H1 (cell line): ENCODE data around the gene CCDC192. TPM values are rescaled to one million over a fixed set of nuclear protein-coding genes. Genes with fewer than 3 reads are reported as not detected.

Source experiments
- CTCF ChIA-PET: fragments of 300-600 bp; sonication (Branson Sonifier 250); formaldehyde crosslinking; loops from one replicate; lab custom pipeline; 2021; ENCODE audit not compliant: partially characterized antibody; lab: Charles Lee
- POLR2A ChIA-PET: fragments of 300-600 bp; sonication (Branson Sonifier 250); formaldehyde crosslinking; loops from one replicate; lab custom pipeline; 2021; ENCODE audit warnings: inconsistent platforms; ENCODE audit not compliant: partially characterized antibody; lab: Charles Lee
- DNase-seq, 2 experiments: peaks; one replicate each; pipeline versions ENCODE4 v3.0.0 to v3.0.0-alpha.2; 2010 to 2022; ENCODE audit warnings: low spot score in 2 of 2, low read depth in 1 of 2, mixed read lengths in 1 of 2
- FAIRE-seq: peaks from 2 replicates; lab custom pipeline; 2011; peaks lifted over from hg19 to GRCh38; lab: Jason Lieb, UNC
- H2AFZ ChIP-seq: 2 replicates; pipeline ENCODE4 v1.8.1; 2012; ENCODE audit warnings: low read length, inconsistent platforms
- H2AK5ac ChIP-seq: 2 replicates; pipeline ENCODE4 v1.6.1; 2013; ENCODE audit warnings: low read depth, low read length
- H2BK120ac ChIP-seq: replicated peaks from 2 replicates; pipeline ENCODE3; 2013; ENCODE audit warnings: low read depth, low read length, inconsistent platforms
- H2BK12ac ChIP-seq: 2 replicates; pipeline ENCODE4 v1.6.1; 2013; ENCODE audit warnings: low read depth, low read length
- H2BK15ac ChIP-seq: 2 replicates; pipeline ENCODE4 v1.6.1; 2013; ENCODE audit warnings: low read length
- H2BK20ac ChIP-seq: 2 replicates; pipeline ENCODE4 v1.6.1; 2013; ENCODE audit warnings: low read length
- H2BK5ac ChIP-seq: 2 replicates; pipeline ENCODE4 v1.6.1; 2013; ENCODE audit warnings: low read depth, low read length
- H3K14ac ChIP-seq: 2 replicates; pipeline ENCODE4 v1.6.1; 2013; ENCODE audit warnings: inconsistent platforms; ENCODE audit not compliant: insufficient read length
- H3K18ac ChIP-seq: 2 replicates; pipeline ENCODE4 v1.6.1; 2013; ENCODE audit warnings: low read length; ENCODE audit errors: extremely low read depth
- H3K23ac ChIP-seq: 2 replicates; pipeline ENCODE4 v1.6.1; 2013; ENCODE audit warnings: inconsistent platforms; ENCODE audit not compliant: insufficient read length
- H3K23me2 ChIP-seq: 2 replicates; pipeline ENCODE4 v1.6.1; 2013; ENCODE audit warnings: low read depth, low read length
- H3K27ac ChIP-seq: 2 replicates; pipeline ENCODE4 v1.6.1; 2011; ENCODE audit warnings: low read depth, low read length, inconsistent platforms
- H3K27me3 ChIP-seq, 4 experiments: replicated peaks in 1 of 4; 1 replicate in 1 of 4; 2 replicates in 3 of 4; pipeline versions ENCODE4 v1.6.1 to v1.8.1; 2011 to 2013; ENCODE audit warnings: low read length in 3 of 4, mild to moderate bottlenecking in 3 of 4, inconsistent platforms in 2 of 4, mixed read lengths in 2 of 4, moderate library complexity in 1 of 4; ENCODE audit not compliant: control insufficient read depth in 3 of 4, insufficient read depth in 3 of 4; ENCODE audit errors: extremely low read depth in 1 of 4
- H3K36me3 ChIP-seq, 4 experiments: 2 replicates each; pipeline versions ENCODE4 v1.6.1 to v1.8.1; 2011 to 2013; ENCODE audit warnings: mild to moderate bottlenecking in 4 of 4, low read length in 3 of 4, moderate library complexity in 2 of 4, control low read depth in 1 of 4, inconsistent platforms in 1 of 4; ENCODE audit not compliant: insufficient read depth in 4 of 4, control insufficient read depth in 2 of 4
- H3K4ac ChIP-seq: replicated peaks from 2 replicates; pipeline ENCODE3; 2013; ENCODE audit warnings: low read length, low read depth, mixed read lengths, inconsistent platforms; ENCODE audit not compliant: insufficient read length
- H3K4me1 ChIP-seq, 4 experiments: replicated peaks in 1 of 4; 1 replicate in 1 of 4; 2 replicates in 3 of 4; pipeline versions ENCODE4 v1.6.1 to v1.8.1; 2011 to 2013; ENCODE audit warnings: low read length in 3 of 4, inconsistent platforms in 2 of 4, mixed read lengths in 1 of 4; ENCODE audit not compliant: insufficient read depth in 4 of 4, control insufficient read depth in 3 of 4
- H3K4me2 ChIP-seq, 2 experiments: 2 replicates each; pipeline versions ENCODE4 v1.6.1 to v1.8.1; 2011 to 2013; ENCODE audit warnings: low read depth in 2 of 2, low read length in 2 of 2, control low read depth in 1 of 2, inconsistent platforms in 1 of 2, mild to moderate bottlenecking in 1 of 2; ENCODE audit not compliant: insufficient read depth in 1 of 2
- H3K4me3 ChIP-seq, 4 experiments: fragments of 200-600, 300-600 bp in 1 of 4; sonication (generic), shearing (Covaris generic), sonication (Bioruptor Twin) in 1 of 4; 2 replicates each; pipeline versions ENCODE4 v1.5.1 to v1.8.1; 2011 to 2016; ENCODE audit warnings: low read length in 4 of 4, low read depth in 3 of 4, control low read depth in 2 of 4, inconsistent platforms in 2 of 4, mild to moderate bottlenecking in 2 of 4, mixed read lengths in 1 of 4, moderate library complexity in 1 of 4; ENCODE audit not compliant: insufficient read depth in 2 of 4; ENCODE audit errors: extremely low read depth in 1 of 4
- H3K56ac ChIP-seq: replicated peaks from 2 replicates; pipeline ENCODE3; 2013; ENCODE audit warnings: low read depth, mild to moderate bottlenecking, mixed read lengths, low read length, inconsistent platforms; ENCODE audit not compliant: insufficient read length
- H3K79me1 ChIP-seq: 2 replicates; pipeline ENCODE4 v1.6.1; 2013; ENCODE audit warnings: low read depth, low read length, control low read depth
- H3K79me2 ChIP-seq, 2 experiments: 2 replicates each; pipeline versions ENCODE4 v1.6.1 to v1.8.1; 2012 to 2013; ENCODE audit warnings: low read length in 2 of 2, mild to moderate bottlenecking in 2 of 2, inconsistent platforms in 1 of 2; ENCODE audit not compliant: insufficient read depth in 2 of 2, control insufficient read depth in 1 of 2
- H3K9ac ChIP-seq, 4 experiments: replicated peaks in 1 of 4; 1 replicate in 1 of 4; 2 replicates in 3 of 4; pipeline versions ENCODE4 v1.6.1 to v1.8.1; 2011 to 2013; ENCODE audit warnings: low read depth in 3 of 4, low read length in 3 of 4, control low read depth in 2 of 4, mild to moderate bottlenecking in 2 of 4, moderate library complexity in 2 of 4, inconsistent platforms in 1 of 4; ENCODE audit errors: extremely low read depth in 1 of 4
- H3K9me3 ChIP-seq, 2 experiments: 2 replicates each; pipeline versions ENCODE4 v1.6.1 to v1.8.1; 2012 to 2013; ENCODE audit warnings: mild to moderate bottlenecking in 2 of 2, moderate library complexity in 2 of 2, control low read depth in 1 of 2, inconsistent platforms in 1 of 2, low read depth in 1 of 2, low read length in 1 of 2, mixed read lengths in 1 of 2; ENCODE audit not compliant: insufficient read depth in 2 of 2
- H4K20me1 ChIP-seq, 2 experiments: replicated peaks in 1 of 2; 2 replicates each; pipeline versions ENCODE3 to v1.8.1; 2011 to 2013; ENCODE audit warnings: inconsistent platforms in 2 of 2, low read length in 2 of 2, mild to moderate bottlenecking in 1 of 2; ENCODE audit not compliant: insufficient read depth in 2 of 2, control insufficient read depth in 1 of 2
- H4K5ac ChIP-seq: 2 replicates; pipeline ENCODE4 v1.6.1; 2013; ENCODE audit warnings: low read length, low read depth, mixed read lengths, inconsistent platforms; ENCODE audit not compliant: insufficient read length
- H4K8ac ChIP-seq: 2 replicates; pipeline ENCODE4 v1.8.0; 2013; ENCODE audit warnings: mild to moderate bottlenecking, moderate library complexity, low read length, inconsistent platforms; ENCODE audit not compliant: insufficient read depth; ENCODE audit errors: extremely low read depth
- H4K91ac ChIP-seq: replicated peaks from 2 replicates; pipeline ENCODE3; 2013; ENCODE audit warnings: low read length, mixed read lengths, inconsistent platforms; ENCODE audit not compliant: insufficient read length
- RAD21 ChIP-seq, 2 experiments: IDR thresholded peaks in 1 of 2; conservative IDR thresholded peaks in 1 of 2; 2 replicates each; pipeline ENCODE4 v1.6.1; 2011; ENCODE audit warnings: low read depth in 2 of 2, low read length in 2 of 2, improper control_type of control experiment in 1 of 2, inconsistent platforms in 1 of 2, mild to moderate bottlenecking in 1 of 2, moderate library complexity in 1 of 2
- RFX5 ChIP-seq: IDR thresholded peaks from 2 replicates; pipeline ENCODE4 v1.6.1; 2011; ENCODE audit warnings: low read depth, low read length, improper control_type of control experiment, borderline replicate concordance
- ZNF274 ChIP-seq: IDR thresholded peaks from 2 replicates; pipeline ENCODE4 v1.7.0; 2012; ENCODE audit warnings: low read length, borderline replicate concordance; ENCODE audit errors: extremely low read depth
- WGBS, 2 experiments: shearing (Covaris generic) in 1 of 2; methylation state at CpG; one replicate each; pipeline versions ENCODE4 v1.1.6 to v1.1.7; 2013 to 2015; ENCODE audit warnings: low lambda C conversion rate in 2 of 2, mixed read lengths in 2 of 2, inconsistent platforms in 1 of 2, low coverage in 1 of 2, missing lambda C conversion rate in 1 of 2; ENCODE audit not compliant: insufficient replicate concordance in 2 of 2, insufficient coverage in 1 of 2, insufficient read length in 1 of 2; ENCODE audit errors: extremely low coverage in 1 of 2, missing lambda C conversion rate in 1 of 2; 5-methylcytosine and 5-hydroxymethylcytosine counted together
- polyA plus RNA-seq, 7 experiments: library from polyadenylated mRNA; depleted of rRNA in 3 of 7; stranded (reverse) in 5 of 7; unstranded in 2 of 7; fragments of >200 nt in 5 of 7; fragments of 200-250 nt in 2 of 7; gene quantifications; 1 replicate in 5 of 7; 2 replicates in 1 of 7; 4 replicates in 1 of 7; pipeline versions ENCODE4 v1.2.1 to v1.2.3, GENCODE V29; 2011 to 2013; ENCODE audit warnings: missing spikeins in 2 of 7, mixed read lengths in 2 of 7
- total RNA-seq: library from RNA; stranded (reverse); fragmentation: NEBNext Ultra II Directional; extraction: Animal tissue kit (Norgen Biotek cat#: 25700); gene quantifications from 2 replicates; pipeline ENCODE4 v1.2.1, GENCODE V29; 2021
- TF ChIP-seq, protein P1 (sequence below), 3 experiments: IDR thresholded peaks; 1 replicate in 2 of 3; 2 replicates in 1 of 3; pipeline versions ENCODE4 v1.5.1 to v1.6.1; 2011; ENCODE audit warnings: low read length in 3 of 3, mild to moderate bottlenecking in 3 of 3, inconsistent platforms in 2 of 3, low read depth in 1 of 3, moderate library complexity in 1 of 3; ENCODE audit not compliant: insufficient read depth in 1 of 3; ENCODE audit errors: control extremely low read depth in 1 of 3

The CCDC192 gene
- total and polyA plus RNA-seq, 2 of the 8 experiments (the other 6 are each of a cell fraction or from before 2014, with no cell fraction given) = 0.61 TPM; not detected in 1

DNA sequence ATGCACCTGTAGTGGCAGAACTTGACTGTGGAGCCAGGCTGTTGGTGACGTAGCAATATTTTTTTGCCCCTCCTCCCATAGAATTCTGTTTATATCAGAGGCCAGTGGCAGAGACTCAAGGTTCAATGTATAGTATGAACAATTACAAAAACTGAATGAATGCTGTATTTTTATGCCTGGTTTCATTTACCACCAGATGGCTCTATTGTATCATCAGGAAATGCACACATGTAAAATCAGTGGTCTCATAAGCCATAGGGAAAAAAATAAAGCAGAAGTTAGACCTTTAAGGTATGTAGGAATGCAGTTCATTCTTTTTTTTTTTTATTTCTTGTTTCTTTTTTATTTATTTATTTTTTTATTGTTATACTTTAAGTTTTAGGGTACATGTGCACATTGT is 43.6 kb downstream of the CCDC192 start:
- 92% methylated on average over 1 of the region's 1 CpG; no CpG with 5 or more reads in 1 of the 2 experiments for WGBS, 2 experiments
- Histone ChIP-seq H2BK5ac (no peak overlapping the region), H3K14ac (no peak overlapping the region), H3K4ac (no peak overlapping the region), H3K79me2 (no peaks in the 10 kb centered on the region), H2BK20ac (no peak overlapping the region), H3K4me3 (no peak overlapping the region), H2BK15ac (no peak overlapping the region), H3K4me1 (no peaks in the 10 kb centered on the region), H4K20me1 (no peaks in the 10 kb centered on the region), H3K9me3 (no peaks in the 10 kb centered on the region), H3K27ac (no peak overlapping the region), H2BK12ac (no peak overlapping the region), H3K4me2 (no peak overlapping the region), H3K9ac (no peak overlapping the region), H3K23me2 (no peaks in the 10 kb centered on the region), H3K36me3 (no peaks in the 10 kb centered on the region), H4K5ac (no peak overlapping the region), H4K8ac (no peak overlapping the region), H3K18ac (no peak overlapping the region), H3K56ac (no peak overlapping the region), H3K27me3 (no peaks in the 10 kb centered on the region), H3K23ac (no peak overlapping the region), H3K79me1 (no peaks in the 10 kb centered on the region), H4K91ac (no peak overlapping the region), H2BK120ac (no peak overlapping the region), H2AFZ (no peak overlapping the region), H2AK5ac (no peak overlapping the region)
- TF ChIP-seq RFX5 (no peak), ZNF274 (no peak), RAD21 (IDR thresholded peaks at IDR 0.05 in 1 of 2, conservative IDR thresholded peaks at IDR 0.05 in 1 of 2; ENCODE audit: low read depth in 2 of 2, low read length in 2 of 2) (peak; percentile 49 to 55)
- TF ChIP-seq, protein P1, sequence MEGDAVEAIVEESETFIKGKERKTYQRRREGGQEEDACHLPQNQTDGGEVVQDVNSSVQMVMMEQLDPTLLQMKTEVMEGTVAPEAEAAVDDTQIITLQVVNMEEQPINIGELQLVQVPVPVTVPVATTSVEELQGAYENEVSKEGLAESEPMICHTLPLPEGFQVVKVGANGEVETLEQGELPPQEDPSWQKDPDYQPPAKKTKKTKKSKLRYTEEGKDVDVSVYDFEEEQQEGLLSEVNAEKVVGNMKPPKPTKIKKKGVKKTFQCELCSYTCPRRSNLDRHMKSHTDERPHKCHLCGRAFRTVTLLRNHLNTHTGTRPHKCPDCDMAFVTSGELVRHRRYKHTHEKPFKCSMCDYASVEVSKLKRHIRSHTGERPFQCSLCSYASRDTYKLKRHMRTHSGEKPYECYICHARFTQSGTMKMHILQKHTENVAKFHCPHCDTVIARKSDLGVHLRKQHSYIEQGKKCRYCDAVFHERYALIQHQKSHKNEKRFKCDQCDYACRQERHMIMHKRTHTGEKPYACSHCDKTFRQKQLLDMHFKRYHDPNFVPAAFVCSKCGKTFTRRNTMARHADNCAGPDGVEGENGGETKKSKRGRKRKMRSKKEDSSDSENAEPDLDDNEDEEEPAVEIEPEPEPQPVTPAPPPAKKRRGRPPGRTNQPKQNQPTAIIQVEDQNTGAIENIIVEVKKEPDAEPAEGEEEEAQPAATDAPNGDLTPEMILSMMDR (IDR thresholded peaks at IDR 0.05; ENCODE audit: control extremely low read depth in 1 of 3, insufficient read depth in 1 of 3, low read depth in 1 of 3, low read length in 3 of 3) = peak in 1 of 3 experiments; percentile 13; a peak in 1 of 4 replicates
- POLR2A ChIA-PET = no interaction called here
- DNase-seq (no peak), FAIRE-seq (no peak)
- CTCF ChIA-PET = no interaction called here
